HepG2 (cell line): Measurements from ENCODE around the gene INA. TPM values are rescaled to one million over a fixed set of nuclear protein-coding genes. Genes with fewer than 3 reads are reported as not detected.

Experiments
- ATAC-seq: fragments of 200-7000 bp; cut with Tn5 transposase; 3 replicates; pipeline ENCODE4 v1.9.1; 2020; ENCODE audit warnings: mild to moderate bottlenecking, moderate library complexity
- BruUV-seq: library from RNA; stranded (reverse); fragments of 400-500 nt; replicated peaks from 2 replicates; lab custom pipeline; 2021; lab: Mats Ljungman, UMichigan
- CTCF ChIA-PET: fragments of 300-600 bp; formaldehyde crosslinking; extraction: SDS; loops from one replicate; lab custom pipeline; 2021; ENCODE audit warnings: low total read pairs, inconsistent platforms, low intra/inter-chr PET ratio; lab: Yijun Ruan, JAX
- POLR2A ChIA-PET: fragments of 350-600 bp; sonication (Branson Sonifier 250); formaldehyde crosslinking; loops from one replicate; lab custom pipeline; 2020; ENCODE audit warnings: antibody characterized with exemption, inconsistent platforms; lab: Yijun Ruan, JAX
- DNase-seq: peaks from one replicate; pipeline ENCODE4 v3.0.0-alpha.2; 2015; ENCODE audit warnings: low spot score
- FAIRE-seq: peaks from 3 replicates; lab custom pipeline; 2011; peaks lifted over from hg19 to GRCh38; lab: Jason Lieb, UNC
- H2AFZ ChIP-seq: one replicate; pipeline ENCODE4 v1.6.1; 2011; ENCODE audit warnings: low read length, inconsistent platforms
- H3K27ac ChIP-seq: fragments of 300-600 bp; 3 replicates; pipeline ENCODE4 v1.8.0; 2011; ENCODE audit warnings: mixed run types, mild to moderate bottlenecking, mixed read lengths, low read length, inconsistent platforms; ENCODE audit not compliant: insufficient read depth; ENCODE audit errors: extremely low read length
- H3K27me3 ChIP-seq, 2 experiments: fragments of 200-600 bp in 1 of 2; 2 replicates in 1 of 2; 3 replicates in 1 of 2; pipeline versions ENCODE4 v1.6.0 to v1.8.0; 2011; ENCODE audit warnings: low read length in 2 of 2, mild to moderate bottlenecking in 2 of 2, moderate library complexity in 2 of 2, inconsistent platforms in 1 of 2; ENCODE audit not compliant: insufficient read depth in 2 of 2, control insufficient read depth in 1 of 2
- H3K36me3 ChIP-seq, 2 experiments: fragments of 200-600 bp in 1 of 2; replicated peaks in 1 of 2; 2 replicates in 1 of 2; 3 replicates in 1 of 2; pipeline versions ENCODE4 v1.5.1 to v1.8.0; 2011; ENCODE audit warnings: low read length in 2 of 2, inconsistent platforms in 1 of 2; ENCODE audit not compliant: insufficient read depth in 2 of 2, control insufficient read depth in 1 of 2
- H3K4me1 ChIP-seq: 2 replicates; pipeline ENCODE4 v1.5.1; 2012; ENCODE audit warnings: low read length, inconsistent platforms; ENCODE audit not compliant: insufficient read depth
- H3K4me2 ChIP-seq: 2 replicates; pipeline ENCODE4 v1.6.0; 2011; ENCODE audit warnings: low read depth, low read length, inconsistent platforms
- H3K4me3 ChIP-seq, 3 experiments: fragments of 200-600 bp in 1 of 3; sonication (generic), shearing (Covaris generic) in 1 of 3; replicated peaks in 1 of 3; 2 replicates each; pipeline ENCODE4 v1.5.1; 2011 to 2016; ENCODE audit warnings: low read length in 3 of 3, inconsistent platforms in 2 of 3, low read depth in 2 of 3, mild to moderate bottlenecking in 2 of 3, control low read depth in 1 of 3, mixed read lengths in 1 of 3; ENCODE audit not compliant: insufficient read depth in 1 of 3
- H3K79me2 ChIP-seq: one replicate; pipeline ENCODE4 v1.6.1; 2011; ENCODE audit warnings: low read length, inconsistent platforms; ENCODE audit not compliant: insufficient read depth
- H3K9ac ChIP-seq: 2 replicates; pipeline ENCODE4 v1.6.0; 2011; ENCODE audit warnings: mild to moderate bottlenecking, low read depth, low read length, inconsistent platforms; ENCODE audit not compliant: insufficient read depth
- H3K9me3 ChIP-seq: 2 replicates; pipeline ENCODE4 v1.5.1; 2012; ENCODE audit warnings: mild to moderate bottlenecking, low read length
- H4K20me1 ChIP-seq: 2 replicates; pipeline ENCODE4 v1.6.0; 2011; ENCODE audit warnings: inconsistent platforms, mild to moderate bottlenecking, low read length, moderate library complexity; ENCODE audit not compliant: insufficient read depth
- ATF6 ChIP-seq: sonication (generic); formaldehyde crosslinking; conservative IDR thresholded peaks from 2 replicates; pipeline ENCODE4 v1.4.0; 2020; ENCODE audit warnings: missing genetic modification reagents
- CBX5 ChIP-seq: sonication (generic); formaldehyde crosslinking; IDR thresholded peaks from 2 replicates; pipeline ENCODE4 v1.4.0; 2020; ENCODE audit warnings: missing genetic modification reagents, borderline replicate concordance
- CENPT ChIP-seq: sonication (generic); formaldehyde crosslinking; IDR thresholded peaks from 2 replicates; pipeline ENCODE4 v1.8.0; 2022; ENCODE audit warnings: low read depth, mild to moderate bottlenecking, moderate library complexity, missing genetic modification reagents
- DBP ChIP-seq: sonication (generic); formaldehyde crosslinking; IDR thresholded peaks from 2 replicates; pipeline ENCODE4 v1.4.0; 2020; ENCODE audit warnings: missing genetic modification reagents; ENCODE audit errors: not compliant biosample characterization
- HMG20B ChIP-seq: conservative IDR thresholded peaks from 2 replicates; pipeline ENCODE4 v1.6.1; 2016; ENCODE audit warnings: missing genetic modification reagents, missing compliant biosample characterization
- NCOA5 ChIP-seq: sonication (generic); formaldehyde crosslinking; IDR thresholded peaks from 2 replicates; pipeline ENCODE4 v1.4.0; 2020; ENCODE audit warnings: missing genetic modification reagents
- ZNF282 ChIP-seq: fragments of 450-650 bp; IDR thresholded peaks from 2 replicates; pipeline ENCODE4 v1.6.1; 2018; ENCODE audit not compliant: partially characterized antibody
- ZNF354B ChIP-seq: sonication (generic); formaldehyde crosslinking; IDR thresholded peaks from 2 replicates; pipeline ENCODE4 v1.8.0; 2022; ENCODE audit warnings: mild to moderate bottlenecking, missing genetic modification reagents
- ZNF510 ChIP-seq: sonication (generic); formaldehyde crosslinking; IDR thresholded peaks from 2 replicates; pipeline ENCODE4 v1.4.0; 2020; ENCODE audit warnings: low read depth, mild to moderate bottlenecking, missing genetic modification reagents
- ZNF879 ChIP-seq: sonication (generic); formaldehyde crosslinking; IDR thresholded peaks from 2 replicates; pipeline ENCODE4 v1.8.1; 2023; ENCODE audit warnings: missing genetic modification reagents
- WGBS: methylation state at CpG from one replicate; pipeline ENCODE4 v1.1.6; 2017; ENCODE audit warnings: low lambda C conversion rate; 5-methylcytosine and 5-hydroxymethylcytosine counted together
- in situ Hi-C: cut with HindIII; loops from 2 replicates; pipeline ENCODE4 v1.10.0; 2017; ENCODE audit warnings: low pct_unique_long_range_greater_than_20kb; ENCODE audit not compliant: extremely low pct_ligation_motif_present
- intact Hi-C: fragments of 100-400 bp; cut with micrococcal nuclease; formaldehyde crosslinking; loops from one replicate; pipeline ENCODE4 v1.10.0; 2022; ENCODE audit not compliant: unreplicated experiment
- polyA plus RNA-seq, 8 experiments: library from polyadenylated mRNA; depleted of rRNA in 3 of 8; stranded (reverse) in 7 of 8; unstranded in 1 of 8; fragments of >200 nt; fragmentation: Illumina TruSeq in 4 of 8; extraction: Trizol in 4 of 8; gene quantifications; 2 replicates each; pipeline versions ENCODE4 v1.2.1 to v1.2.3, GENCODE V29; 2011 to 2016; ENCODE audit warnings: low read depth in 4 of 8, missing spikeins in 1 of 8, mixed read lengths in 1 of 8; ENCODE audit not compliant: insufficient read depth in 1 of 8
- total RNA-seq, 5 experiments: library from RNA; depleted of rRNA; stranded (reverse); fragments of >200 nt; fragmentation: Illumina TruSeq; extraction: Trizol; gene quantifications; 2 replicates each; pipeline ENCODE4 v1.2.3, GENCODE V29; 2016; ENCODE audit warnings: low read depth in 1 of 5

The INA gene
- total and polyA plus RNA-seq, 2 of the 13 experiments (the other 11 are each of a cell fraction or from before 2014, with no cell fraction given) = 0.04 to 0.13 TPM

GRCh38 chr10:103310197-103310596 lies 33.3 kb downstream of the INA start:
- Histone ChIP-seq H3K27me3 (no peaks in the 10 kb centered on the region), H3K4me2 (no peak overlapping the region), H3K4me3 (no peak overlapping the region), H3K9ac (no peak overlapping the region), H3K27ac (no peak overlapping the region), H4K20me1 (no peaks in the 10 kb centered on the region), H3K79me2 (no peaks in the 10 kb centered on the region), H3K36me3 (peaks cover 8 to 47% of the 10 kb centered on the region in 2 experiments), H3K4me1 (no peaks in the 10 kb centered on the region), H2AFZ (no peak overlapping the region), H3K9me3 (no peaks in the 10 kb centered on the region)
- DNase-seq (no peak), FAIRE-seq (no peak), ATAC-seq (no peak)
- ChIA-PET POLR2A (no interaction called here), CTCF (no interaction called here)
- intact Hi-C loops = no loop called here
- in situ Hi-C loops = no loop called here
- TF ChIP-seq ATF6 (CRISPR knock-in tag) (no peak), CENPT (no peak), ZNF510 (CRISPR knock-in tag) (no peak), CBX5 (CRISPR knock-in tag) (no peak), ZNF354B (CRISPR knock-in tag) (no peak), ZNF282 (no peak), NCOA5 (no peak), ZNF879 (CRISPR knock-in tag) (no peak), HMG20B (no peak), DBP (CRISPR knock-in tag) (no peak)
- no TSS peak for BruUV-seq
- WGBS = 95% methylated on average over 1 of the region's 1 CpG
